ENCODE data around the gene DUT. TPM values are rescaled to one million over a fixed set of nuclear protein-coding genes. Genes with fewer than 3 reads are reported as not detected.

Gene DUT
- 100 to 1,000 TPM; 291 to 308 TPM for total RNA-seq

DNA sequence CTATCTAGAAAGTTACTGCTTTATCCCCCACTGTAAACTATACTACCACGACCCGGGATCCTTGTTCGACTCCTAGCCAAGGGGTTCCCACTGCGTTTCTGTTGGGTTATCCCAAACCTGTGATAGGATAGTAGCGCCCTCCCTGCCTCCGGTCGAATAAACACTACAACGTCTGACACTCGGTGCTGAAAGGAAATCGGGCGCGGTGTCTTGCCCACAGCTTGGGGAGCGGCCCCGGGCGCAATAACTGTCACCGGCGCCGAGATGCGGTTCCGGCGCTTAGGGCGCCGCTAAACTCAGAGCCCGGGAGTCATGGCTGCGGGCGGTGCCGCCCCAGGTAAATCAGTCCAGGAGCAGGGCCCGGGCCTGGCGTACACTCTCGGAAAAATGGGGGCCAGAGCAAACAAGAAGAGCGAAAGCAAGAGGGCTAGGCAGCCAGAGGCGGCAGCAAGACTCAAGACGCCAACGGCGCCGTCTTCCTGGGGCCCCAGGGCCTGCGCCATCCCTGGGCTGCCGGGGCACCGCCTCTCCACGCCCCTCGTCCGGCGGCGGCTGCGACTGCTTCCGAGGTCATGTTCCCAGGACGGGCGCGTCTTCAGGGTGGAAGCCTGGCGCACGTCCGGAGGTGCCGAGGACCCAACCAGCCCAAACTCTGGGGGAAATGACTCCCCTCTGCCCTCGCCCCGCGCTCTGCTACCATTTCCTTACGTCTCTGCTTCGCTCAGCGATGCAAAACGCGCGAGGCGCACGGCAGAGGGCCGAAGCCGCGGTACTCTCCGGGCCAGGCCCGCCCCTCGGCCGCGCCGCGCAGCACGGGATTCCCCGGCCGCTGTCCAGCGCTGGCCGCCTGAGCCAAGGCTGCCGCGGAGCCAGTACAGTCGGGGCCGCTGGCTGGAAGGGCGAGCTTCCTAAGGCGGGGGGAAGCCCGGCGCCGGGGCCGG is at the start of gene DUT:
DUT (plus strand) TSS at position 575 of the 941 bp plus-strand sequence; CDS start at position 662, 87 bp downstream.
- Mint-ChIP-seq H3K27ac (peak within 1 kb of the TSS; percentile 100), H3K27me3 (no peaks in the 10 kb centered on the region), H3K36me3 (ENCODE audit: low read depth) (peaks cover 38% of the 10 kb centered on the region), H3K9me3 (no peaks in the 10 kb centered on the region), H3K4me1 (peaks cover 48% of the 10 kb centered on the region), H3K4me3 (peak within 1 kb of the TSS; percentile 90)
- ChIA-PET CTCF (no interaction called here), POLR2A (interaction anchor here (0.6 kb wide), 1 partner anchor 8 kb away, joined by 5 read pairs; no protein-coding TSS in a partner anchor)
- peak; percentile 83 for DNase-seq

DNA sequence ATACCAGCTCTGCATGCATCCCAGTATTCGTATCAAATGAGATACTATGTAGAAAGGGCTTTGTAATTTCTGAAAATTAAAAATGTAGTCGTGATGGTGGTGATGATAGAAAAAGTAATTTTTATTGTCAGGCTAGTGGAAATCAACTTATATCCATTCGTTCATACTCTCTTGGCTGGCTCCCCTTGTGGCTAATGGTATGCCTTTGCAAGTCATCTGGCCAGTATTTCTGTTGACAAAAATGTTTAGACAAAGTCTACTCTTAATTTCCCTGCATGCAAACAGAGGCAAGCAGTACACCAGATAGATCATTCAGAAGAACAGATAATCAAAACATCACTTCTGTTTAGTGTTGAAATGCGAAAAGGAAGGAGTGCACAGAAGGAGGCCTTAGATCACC is 49.6 kb upstream of the DUT start:
- no peak overlapping the region for H3K27ac Mint-ChIP-seq
- CTCF ChIA-PET: no interaction called here
- no peaks in the 10 kb centered on the region for H3K36me3 Mint-ChIP-seq (ENCODE audit: low read depth)
- DNase-seq: no peak
- peaks cover 10% of the 10 kb centered on the region for H3K27me3 Mint-ChIP-seq
- H3K4me1 Mint-ChIP-seq: peaks cover 2% of the 10 kb centered on the region
- POLR2A ChIA-PET: no interaction called here
- H3K9me3 Mint-ChIP-seq: no peaks in the 10 kb centered on the region
- H3K4me3 Mint-ChIP-seq: no peak overlapping the region

DNA sequence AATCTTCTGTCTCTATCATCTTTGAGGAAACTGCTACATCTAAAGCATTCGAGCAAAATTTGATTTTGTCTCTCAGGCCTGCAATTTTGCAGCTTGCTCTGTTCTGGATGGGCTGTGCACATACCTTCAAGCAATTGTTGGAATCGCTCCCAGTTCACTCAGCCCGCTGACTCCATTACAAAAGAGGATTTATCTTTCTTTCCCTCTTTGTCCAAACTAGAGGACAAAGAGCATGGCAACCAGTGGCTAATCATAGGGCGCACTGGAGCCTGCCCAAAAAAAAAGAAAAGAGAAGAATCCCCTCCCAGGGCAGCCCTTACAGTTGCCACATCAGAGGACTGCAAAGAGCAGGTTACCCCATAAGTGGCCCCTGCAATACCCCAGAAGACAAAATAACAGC is 49.0 kb upstream of the DUT start:
- no peaks in the 10 kb centered on the region for H3K36me3 Mint-ChIP-seq (ENCODE audit: low read depth)
- H3K9me3 Mint-ChIP-seq: no peaks in the 10 kb centered on the region
- no peak for DNase-seq
- ChIA-PET POLR2A (no interaction called here), CTCF (no interaction called here)
- H3K4me1 Mint-ChIP-seq: peaks cover 2% of the 10 kb centered on the region
- peaks cover 10% of the 10 kb centered on the region for H3K27me3 Mint-ChIP-seq
- no peak overlapping the region for H3K27ac Mint-ChIP-seq
- H3K4me3 Mint-ChIP-seq: no peak overlapping the region

DNA sequence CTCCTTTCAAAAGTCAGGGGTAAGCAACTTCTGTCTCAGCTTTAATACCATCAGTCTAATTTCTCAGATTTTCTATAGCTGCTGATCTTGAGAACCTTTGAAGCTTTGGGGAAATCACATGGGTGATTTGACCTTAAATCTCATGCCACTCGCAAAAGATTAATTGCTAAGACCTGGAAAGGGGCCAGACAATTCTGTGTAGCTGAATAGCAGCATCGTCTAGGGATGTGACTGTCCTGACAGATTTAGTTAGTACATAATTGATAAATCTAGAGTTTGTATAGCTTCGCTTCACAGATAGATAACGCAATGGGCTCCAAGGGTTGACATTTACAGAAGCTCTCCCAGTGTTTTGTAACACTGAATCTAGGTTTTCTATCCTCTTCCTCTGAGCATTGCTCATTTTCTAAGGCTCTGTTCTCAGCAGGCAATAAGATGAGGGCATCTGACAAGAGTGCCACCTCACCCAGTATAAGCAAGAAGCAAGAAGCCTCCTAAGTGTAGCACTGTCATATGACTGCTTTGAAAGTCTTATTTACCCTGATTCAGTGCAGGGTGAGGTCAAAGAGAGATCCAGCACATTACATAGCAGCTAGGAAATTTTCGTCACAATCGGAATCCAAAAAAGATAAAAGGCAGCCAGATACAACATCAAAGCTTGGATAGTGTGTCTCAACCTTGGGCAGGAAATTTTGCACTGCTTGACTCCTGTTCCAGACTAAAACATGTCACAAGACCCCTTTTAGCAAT is 47.7 kb upstream of the DUT start:
- POLR2A ChIA-PET: no interaction called here
- CTCF ChIA-PET: interaction anchor here (1.2 to 1.8 kb wide), 2 partner anchors 16 to 1088 kb away, joined by 3 read pairs; no protein-coding TSS in a partner anchor
- Mint-ChIP-seq H3K27ac (no peak overlapping the region), H3K4me1 (peaks cover 2% of the 10 kb centered on the region), H3K4me3 (no peak overlapping the region), H3K36me3 (ENCODE audit: low read depth) (no peaks in the 10 kb centered on the region), H3K9me3 (no peaks in the 10 kb centered on the region), H3K27me3 (peaks cover 10% of the 10 kb centered on the region)
- DNase-seq: no peak

DNA sequence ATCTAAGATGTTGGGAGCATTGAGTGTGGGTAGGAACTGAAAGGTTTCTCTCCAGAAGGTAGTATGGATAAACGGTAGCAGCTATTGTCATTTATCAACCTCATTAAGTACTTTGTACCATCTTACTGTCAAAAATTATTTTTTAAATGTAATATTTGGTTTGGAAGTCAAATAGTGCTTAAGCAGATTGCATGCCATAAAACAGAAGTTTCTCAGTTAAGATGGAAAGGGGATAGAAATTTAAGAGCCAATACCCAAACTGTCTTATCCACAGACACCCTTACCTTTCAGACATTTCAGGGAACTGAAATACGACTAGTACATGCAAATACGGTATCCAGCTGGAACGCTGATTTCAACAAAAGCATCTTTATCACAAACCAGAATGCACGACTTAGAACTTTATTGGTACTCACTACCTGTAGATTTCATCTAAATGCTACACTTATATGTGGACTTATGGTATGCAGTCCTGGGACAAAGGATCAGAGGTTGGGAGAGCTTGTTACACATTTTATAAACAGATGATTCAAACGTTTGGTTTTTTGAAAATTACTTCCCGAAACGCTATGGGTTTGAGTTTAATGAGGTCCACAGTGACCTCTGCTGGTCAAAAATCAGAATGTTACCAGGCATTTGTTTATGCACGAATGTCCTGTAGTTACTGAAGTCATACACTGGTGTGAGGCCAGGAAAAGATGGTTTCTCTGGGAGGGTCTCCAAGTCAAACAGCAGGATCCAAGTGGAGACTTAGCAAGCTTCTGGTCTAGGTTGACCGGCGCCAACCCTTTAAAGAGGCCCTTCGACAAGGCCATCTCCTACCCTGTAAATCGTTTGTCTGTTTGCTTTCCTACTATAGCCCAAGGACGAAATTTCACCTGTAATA is 45.7 kb upstream of the DUT start:
- peak; percentile 62 for DNase-seq
- peaks cover 5% of the 10 kb centered on the region for H3K27me3 Mint-ChIP-seq
- H3K4me1 Mint-ChIP-seq: peaks cover 2% of the 10 kb centered on the region
- POLR2A ChIA-PET: no interaction called here
- no peaks in the 10 kb centered on the region for H3K36me3 Mint-ChIP-seq (ENCODE audit: low read depth)
- no peak overlapping the region for H3K27ac Mint-ChIP-seq
- CTCF ChIA-PET: interaction anchor here (0.5 kb wide), 1 partner anchor 60 kb away, joined by 4 read pairs; no protein-coding TSS in a partner anchor
- H3K9me3 Mint-ChIP-seq: no peaks in the 10 kb centered on the region
- no peak overlapping the region for H3K4me3 Mint-ChIP-seq

DNA sequence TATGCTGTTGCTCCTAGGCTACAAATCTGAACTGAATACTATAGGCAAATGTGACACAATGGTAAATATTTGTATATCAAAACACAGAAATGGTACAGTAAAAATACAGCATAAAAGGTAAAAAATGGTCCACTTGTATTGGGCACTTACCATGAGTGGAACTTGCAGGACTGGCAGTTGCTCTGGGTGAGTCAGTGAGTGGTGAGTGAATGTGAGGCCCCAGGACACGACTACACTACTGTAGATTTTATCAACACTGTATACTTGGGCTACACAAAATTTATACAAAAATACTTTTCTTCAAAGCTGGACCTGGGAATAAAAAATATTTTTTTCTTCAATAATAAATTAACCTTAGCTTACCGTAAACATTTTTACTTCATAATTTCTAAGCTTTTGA is 41.6 kb upstream of the DUT start:
- Mint-ChIP-seq H3K36me3 (ENCODE audit: low read depth) (no peaks in the 10 kb centered on the region), H3K4me1 (peaks cover 2% of the 10 kb centered on the region), H3K4me3 (no peak overlapping the region), H3K27ac (no peak overlapping the region), H3K27me3 (no peaks in the 10 kb centered on the region), H3K9me3 (no peaks in the 10 kb centered on the region)
- ChIA-PET POLR2A (no interaction called here), CTCF (no interaction called here)
- DNase-seq: no peak

DNA sequence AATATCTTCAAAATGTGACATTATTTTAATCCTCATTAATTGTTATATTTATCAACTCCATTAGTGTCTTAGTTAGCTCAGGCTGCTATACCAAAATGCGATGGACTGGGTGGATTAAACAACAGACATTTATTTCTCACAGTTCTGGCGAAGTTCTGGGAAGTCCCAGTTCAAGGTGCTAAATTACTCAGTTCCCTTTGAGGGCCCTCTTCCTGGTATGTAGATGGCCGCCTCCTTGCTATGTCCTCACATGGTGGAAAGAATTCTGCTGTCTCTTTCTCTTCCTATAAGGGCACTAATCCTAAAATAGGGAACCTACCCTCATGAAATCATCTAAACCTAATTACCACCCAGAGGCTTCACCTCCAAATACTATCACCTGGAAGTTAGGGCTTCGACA is 38.8 kb upstream of the DUT start:
- ChIA-PET CTCF (no interaction called here), POLR2A (no interaction called here)
- no peak for DNase-seq

DNA sequence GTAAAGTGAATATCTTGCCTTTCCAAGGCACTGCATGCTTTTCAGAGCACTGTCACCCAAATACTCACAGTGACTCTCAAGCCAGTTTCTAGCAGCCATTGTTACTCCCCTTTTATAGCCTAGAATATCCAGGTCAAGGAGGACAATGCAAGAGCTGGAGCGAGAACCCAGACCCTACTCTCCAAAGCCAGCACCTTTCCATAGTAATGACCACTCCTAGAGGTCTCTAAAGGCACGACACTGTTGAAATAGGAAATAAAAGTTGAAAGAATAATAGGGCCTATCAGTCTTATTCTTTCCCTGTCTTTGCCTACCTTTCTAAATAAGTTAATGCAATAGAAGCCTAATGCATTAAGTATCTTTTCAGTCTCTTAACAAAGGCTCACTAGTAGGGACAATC is 33.6 kb upstream of the DUT start:
- Mint-ChIP-seq H3K9me3 (no peaks in the 10 kb centered on the region), H3K27ac (no peak overlapping the region), H3K4me1 (no peaks in the 10 kb centered on the region), H3K36me3 (ENCODE audit: low read depth) (no peaks in the 10 kb centered on the region), H3K4me3 (no peak overlapping the region), H3K27me3 (peaks cover 9% of the 10 kb centered on the region)
- no peak for DNase-seq
- ChIA-PET CTCF (no interaction called here), POLR2A (no interaction called here)

More for the DNA sequence above, 38.8 kb upstream of the DUT start:
- no peak overlapping the region for H3K27ac Mint-ChIP-seq
- no peaks in the 10 kb centered on the region for H3K9me3 Mint-ChIP-seq
- no peak overlapping the region for H3K4me3 Mint-ChIP-seq
- H3K36me3 Mint-ChIP-seq (ENCODE audit: low read depth): no peaks in the 10 kb centered on the region
- no peaks in the 10 kb centered on the region for H3K4me1 Mint-ChIP-seq
- H3K27me3 Mint-ChIP-seq: peaks cover 9% of the 10 kb centered on the region

DNA sequence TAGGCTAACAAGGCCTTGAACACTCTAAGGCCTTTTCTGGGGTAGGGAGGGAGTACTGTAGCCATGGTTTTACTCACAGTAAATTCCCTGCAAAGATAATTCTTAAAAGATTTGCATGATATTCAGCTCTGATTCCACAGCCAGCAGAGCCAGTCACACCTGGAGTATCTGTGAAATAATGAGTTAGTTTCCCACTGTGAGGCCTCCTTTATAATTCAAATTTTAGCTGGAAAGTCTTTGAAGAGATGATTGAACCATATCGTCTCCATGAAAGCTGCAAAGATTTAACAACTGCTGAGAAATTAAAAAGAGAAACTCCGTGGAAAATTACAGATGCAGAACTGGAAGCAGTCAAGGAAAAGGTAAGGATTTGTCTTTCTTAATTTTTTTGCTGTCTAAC is 32.3 kb upstream of the DUT start:
- ChIA-PET CTCF (no interaction called here), POLR2A (no interaction called here)
- Mint-ChIP-seq H3K36me3 (ENCODE audit: low read depth) (no peaks in the 10 kb centered on the region), H3K27ac (no peak overlapping the region), H3K9me3 (no peaks in the 10 kb centered on the region), H3K4me3 (no peak overlapping the region), H3K27me3 (peaks cover 9% of the 10 kb centered on the region), H3K4me1 (no peaks in the 10 kb centered on the region)
- no peak for DNase-seq

DNA sequence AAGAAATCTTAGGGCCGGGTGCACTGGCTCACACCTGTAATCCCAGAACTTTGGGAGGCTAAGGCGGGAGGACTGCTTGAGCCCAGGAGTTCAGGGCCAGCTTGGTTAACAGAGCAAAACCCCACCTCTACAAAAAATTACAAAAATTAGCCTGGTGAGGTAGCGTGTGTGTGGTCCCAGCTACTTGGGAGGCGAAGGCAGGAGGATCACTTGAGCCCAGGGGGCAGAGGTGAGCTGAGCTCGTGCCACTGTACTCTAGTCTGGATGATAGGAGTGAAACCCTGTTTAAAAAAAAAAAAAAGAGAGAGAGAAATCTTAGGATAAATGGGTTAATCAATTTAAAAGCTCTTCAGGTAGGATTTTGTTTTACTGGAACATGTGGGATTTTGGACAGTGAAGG is 31.2 kb upstream of the DUT start:
- no peak overlapping the region for H3K4me3 Mint-ChIP-seq
- ChIA-PET CTCF (interaction anchor here (0.6 to 1.0 kb wide), 2 partner anchors 16 to 1402 kb away, joined by 3 read pairs; no protein-coding TSS in a partner anchor), POLR2A (no interaction called here)
- no peaks in the 10 kb centered on the region for H3K9me3 Mint-ChIP-seq
- DNase-seq: no peak
- no peaks in the 10 kb centered on the region for H3K36me3 Mint-ChIP-seq (ENCODE audit: low read depth)
- peaks cover 9% of the 10 kb centered on the region for H3K27me3 Mint-ChIP-seq
- no peak overlapping the region for H3K27ac Mint-ChIP-seq
- no peaks in the 10 kb centered on the region for H3K4me1 Mint-ChIP-seq

DNA sequence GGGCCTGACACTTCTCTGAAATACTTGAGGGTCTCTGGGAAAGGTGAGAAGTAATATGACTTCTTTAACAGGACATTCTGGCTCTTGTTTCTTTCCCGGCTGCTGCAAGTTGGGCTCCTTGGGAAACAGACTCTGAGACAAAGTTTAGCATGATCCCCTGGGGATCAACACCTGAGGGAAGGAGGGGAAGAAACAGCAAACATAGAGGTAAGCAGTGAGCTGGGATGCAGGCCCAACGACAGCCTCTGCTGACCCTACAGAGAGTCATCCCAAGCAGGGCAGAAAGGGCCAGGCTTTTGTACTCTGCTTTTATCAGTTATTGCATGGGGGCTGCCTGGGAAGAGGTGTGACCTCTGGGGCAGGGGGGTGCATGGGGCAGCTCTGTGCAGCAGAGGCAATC is 26.8 kb upstream of the DUT start:
- DNase-seq: no peak
- ChIA-PET CTCF (no interaction called here), POLR2A (no interaction called here)
- Mint-ChIP-seq H3K9me3 (no peaks in the 10 kb centered on the region), H3K36me3 (ENCODE audit: low read depth) (no peaks in the 10 kb centered on the region), H3K4me3 (no peak overlapping the region), H3K27me3 (no peaks in the 10 kb centered on the region), H3K4me1 (no peaks in the 10 kb centered on the region), H3K27ac (no peak overlapping the region)

DNA sequence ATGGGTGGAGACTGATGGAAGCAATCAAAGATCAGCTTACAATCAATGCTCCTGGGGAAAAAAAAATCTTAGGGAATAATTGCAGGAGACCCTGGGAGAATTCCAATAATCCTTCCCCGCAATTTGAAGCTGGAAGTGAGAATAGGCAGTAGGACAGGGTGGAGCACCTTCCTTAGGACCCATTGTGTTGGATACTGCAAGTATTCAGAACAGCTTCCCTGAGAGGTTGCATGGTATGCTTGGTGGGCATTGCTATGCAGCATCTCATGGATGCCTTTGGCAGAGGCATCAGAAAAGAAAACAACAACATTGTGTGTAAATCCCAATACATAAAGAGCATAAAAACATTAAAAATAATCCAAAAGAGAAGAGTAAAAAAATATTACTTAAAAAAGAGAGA is 24.6 kb upstream of the DUT start:
- Mint-ChIP-seq H3K4me3 (no peak overlapping the region), H3K36me3 (ENCODE audit: low read depth) (no peaks in the 10 kb centered on the region), H3K27ac (no peak overlapping the region), H3K9me3 (no peaks in the 10 kb centered on the region), H3K4me1 (no peaks in the 10 kb centered on the region), H3K27me3 (no peaks in the 10 kb centered on the region)
- no peak for DNase-seq
- ChIA-PET POLR2A (no interaction called here), CTCF (no interaction called here)

DNA sequence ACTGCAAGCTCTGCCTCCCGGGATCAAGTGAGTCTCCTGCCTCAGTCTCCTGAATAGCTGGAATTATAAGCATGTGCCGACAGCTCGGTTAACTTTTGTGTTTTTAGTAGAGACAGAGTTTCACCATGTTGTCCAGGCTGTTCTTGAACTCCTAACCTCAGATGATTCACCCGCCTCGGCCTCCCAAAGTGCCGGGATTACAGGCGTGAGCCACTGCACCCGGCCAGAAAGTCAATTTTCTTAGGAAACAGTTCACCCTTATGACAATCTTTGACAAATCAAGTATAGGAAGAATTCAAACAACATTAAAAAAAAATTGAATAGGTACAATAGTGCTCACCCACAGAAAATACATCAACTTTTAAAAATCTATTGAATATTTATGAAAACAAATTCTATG is 23.6 kb upstream of the DUT start:
- H3K27ac Mint-ChIP-seq: no peak overlapping the region
- CTCF ChIA-PET: no interaction called here
- POLR2A ChIA-PET: no interaction called here
- H3K9me3 Mint-ChIP-seq: no peaks in the 10 kb centered on the region
- no peak overlapping the region for H3K4me3 Mint-ChIP-seq
- no peaks in the 10 kb centered on the region for H3K4me1 Mint-ChIP-seq
- no peaks in the 10 kb centered on the region for H3K36me3 Mint-ChIP-seq (ENCODE audit: low read depth)
- DNase-seq: no peak
- H3K27me3 Mint-ChIP-seq: no peaks in the 10 kb centered on the region

Data from activated CD4-positive, alpha-beta T cell treated with anti-CD3 and anti-CD28 coated beads, Interleukin-2, amount 10 ng/mL, durations not matched to agents 7 days and 5 days (primary cell).